Pancreas (tissue), 10 donors: ENCODE data around the gene PAIP2. TPM values are rescaled to one million over a fixed set of nuclear protein-coding genes. Genes with fewer than 3 reads are reported as not detected.

Experiments
- ATAC-seq, 4 donors: fragments of 200-7000 bp; cut with Tn5 transposase; one replicate each; pipeline versions ENCODE4 v1.8.0 to v1.9.1; 2020; ENCODE audit warnings: mild to moderate bottlenecking in 4 of 4, moderate library complexity in 4 of 4
- DNase-seq, 6 donors: peaks; one replicate each; pipeline ENCODE4 v3.0.0-alpha.2; 2020
- FAIRE-seq: peaks from 2 replicates; lab custom pipeline; 2012; peaks lifted over from hg19 to GRCh38; lab: Jason Lieb, UNC
- H3K27ac ChIP-seq, 4 donors: fragments of 200-600 bp; sonication (generic); 1 replicate in 3 of 4; 2 replicates in 1 of 4; pipeline versions ENCODE4 v1.5.0 to v1.8.0; 2020
- H3K27me3 ChIP-seq, 4 donors: fragments of 200-600 bp; one replicate each; pipeline ENCODE4 v1.8.0; 2021
- H3K36me3 ChIP-seq, 3 donors: fragments of 200-600 bp; sonication (generic) in 1 of 3; one replicate each; pipeline versions ENCODE4 v1.5.0 to v1.8.0; 2020 to 2021
- H3K4me1 ChIP-seq, 3 donors: fragments of 200-600 bp; one replicate each; pipeline ENCODE4 v1.8.0; 2021
- H3K4me3 ChIP-seq, 4 donors: fragments of 200-600 bp; sonication (generic) in 2 of 4; one replicate each; pipeline versions ENCODE4 v1.5.0 to v1.8.0; 2020 to 2021
- H3K9me3 ChIP-seq, 4 donors: fragments of 200-600 bp; one replicate each; pipeline ENCODE4 v1.8.0; 2021
- CTCF ChIP-seq, 4 donors: fragments of 200-600 bp; sonication (generic) in 3 of 4; IDR thresholded peaks; one replicate each; pipeline versions ENCODE4 v1.5.0 to v1.8.0; 2021; ENCODE audit warnings: antibody characterized with exemption in 4 of 4
- WGBS, 2 donors: extraction: QIAGEN DNeasy Blood & Tissue Kit; methylation state at CpG; one replicate each; pipeline ENCODE4 v1.1.7; 2013; 5-methylcytosine and 5-hydroxymethylcytosine counted together
- intact Hi-C, 3 donors: fragments of 100-400 bp; cut with DNase I; formaldehyde crosslinking; loops; one replicate each; pipeline versions ENCODE4 v1.11.1 to v1.14.2; 2022
- polyA plus RNA-seq, 2 donors: library from polyadenylated mRNA; stranded (reverse); fragments of 200-250 nt; gene quantifications; one replicate each; pipeline ENCODE4 v1.2.3, GENCODE V29; 2013
- total RNA-seq, 6 donors: library from RNA; stranded (reverse); fragmentation: NEBNext Ultra II Directional in 4 of 6; extraction: Animal tissue kit (Norgen Biotek cat#: 25700) in 4 of 6; gene quantifications; one replicate each; pipeline versions ENCODE4 v1.2.1 to v1.2.4, GENCODE V29; 2021 to 2023
- donor health status: healthy with polysubstance abuse.
- donor health status: DM: no; HTN: no; CAD: no; lungs with moderate emphysema.
- donor health status: DM: no; HTN: no; CAD: no.
- donor health status: control.
- donor health status: control.
- donor health status: Bipolar disorder and iron deficiency.
- donor health status: DM: yes; HTN: yes; CAD: no.
- donor health status: DM: no; HTN: no; CAD: no.
- donor health status: DM: no; HTN: no; CAD: no.
- donor health status: DM: yes; HTN: yes; CAD: no.

PAIP2 gene
- total and polyA plus RNA-seq, 8 donors: 18.2 to 57.4 (median 27.3) TPM

- WGBS, 2 donors: 38 to 40% methylated on average over 6 of the region's 6 CpGs
- Histone ChIP-seq H3K36me3 (no peaks in the 10 kb centered on the region), H3K4me3 (no peak overlapping the region), H3K27ac (no peak overlapping the region), H3K27me3 (peaks cover 0 to 6% (median 2%) of the 10 kb centered on the region in 4 donors), H3K4me1 (peaks cover 0 to 6% (median 0%) of the 10 kb centered on the region in 3 donors), H3K9me3 (no peaks in the 10 kb centered on the region)
- no peak for TF ChIP-seq CTCF (IDR thresholded peaks at IDR 0.05)
- peak in 2 of 6 donors; percentile 6 to 28 for DNase-seq
- no peak for ATAC-seq
- intact Hi-C loops: no loop called here
- no peak for FAIRE-seq
Measured at GRCh38 chr5:139397921-139398320, 56.3 kb downstream of the PAIP2 start.

GRCh38 chr5:139399501-139400121, 58.0 kb downstream of the PAIP2 start:
- WGBS, 2 donors: 74 to 84% methylated on average over 6 of the region's 6 CpGs
- intact Hi-C loops: no loop called here
- DNase-seq: peak in 1 of 6 donors; percentile 8

GRCh38 chr5:139401546-139401945, 59.9 kb downstream of the PAIP2 start:
- TF ChIP-seq CTCF (IDR thresholded peaks at IDR 0.05): no peak
- 91 to 94% methylated on average over 10 of the region's 10 CpGs for whole genome bisulfite sequencing, 2 donors
- DNase-seq (peak in 1 of 6 donors; percentile 35), ATAC-seq (no peak), FAIRE-seq (no peak)
- Histone ChIP-seq H3K9me3 (no peaks in the 10 kb centered on the region), H3K36me3 (no peaks in the 10 kb centered on the region), H3K27me3 (no peaks in the 10 kb centered on the region), H3K4me3 (no peak overlapping the region), H3K4me1 (peaks cover 0 to 5% (median 0%) of the 10 kb centered on the region in 3 donors), H3K27ac (no peak overlapping the region)
- intact Hi-C loops: no loop called here

More at GRCh38 chr5:139399501-139400121, 58.0 kb downstream of the PAIP2 start:
- H3K4me1 ChIP-seq: peaks cover 0 to 6% (median 0%) of the 10 kb centered on the region in 3 donors
- no peak for ATAC-seq
- no peaks in the 10 kb centered on the region for H3K9me3 ChIP-seq
- H3K4me3 ChIP-seq: no peak overlapping the region
- no peaks in the 10 kb centered on the region for H3K36me3 ChIP-seq
- peaks cover 0 to 5% (median 0%) of the 10 kb centered on the region in 4 donors for H3K27me3 ChIP-seq
- no peak for TF ChIP-seq CTCF (IDR thresholded peaks at IDR 0.05)
- H3K27ac ChIP-seq: no peak overlapping the region
- no peak for FAIRE-seq

GRCh38 chr5:139402561-139403158, 61.0 kb downstream of the PAIP2 start:
- no peak for ATAC-seq
- no peak for FAIRE-seq
- peak overlapping the region in 1 of 4 donors; percentile 73 for H3K27ac ChIP-seq

More at GRCh38 chr5:139402561-139403158, 61.0 kb downstream of the PAIP2 start:
- no peaks in the 10 kb centered on the region for H3K9me3 ChIP-seq
- H3K4me1 ChIP-seq: peaks cover 0 to 5% (median 0%) of the 10 kb centered on the region in 3 donors
- WGBS, 2 donors: 70 to 77% methylated on average over 7 of the region's 7 CpGs
- peak in 2 of 6 donors; percentile 23 to 26 for DNase-seq
- H3K36me3 ChIP-seq: no peaks in the 10 kb centered on the region
- intact Hi-C loops: no loop called here
- no peaks in the 10 kb centered on the region for H3K27me3 ChIP-seq
- no peak overlapping the region for H3K4me3 ChIP-seq
- TF ChIP-seq CTCF (IDR thresholded peaks at IDR 0.05): no peak
